HG03378 (cell line): ENCODE results near the gene LRRC73.
"Not testable (repeated sequence)": the region's sequence is repeated elsewhere in the genome, so short reads cannot be mapped to it uniquely, and the experiment has no call there.

Source experiments
- ATAC-seq: cut with Tn5 transposase; IDR thresholded peaks from one replicate; pipeline ENCODE4 v1.9.1; 2021; ENCODE audit warnings: mild to moderate bottlenecking, moderate library complexity; ENCODE audit not compliant: unreplicated experiment

LRRC73 gene

DNA sequence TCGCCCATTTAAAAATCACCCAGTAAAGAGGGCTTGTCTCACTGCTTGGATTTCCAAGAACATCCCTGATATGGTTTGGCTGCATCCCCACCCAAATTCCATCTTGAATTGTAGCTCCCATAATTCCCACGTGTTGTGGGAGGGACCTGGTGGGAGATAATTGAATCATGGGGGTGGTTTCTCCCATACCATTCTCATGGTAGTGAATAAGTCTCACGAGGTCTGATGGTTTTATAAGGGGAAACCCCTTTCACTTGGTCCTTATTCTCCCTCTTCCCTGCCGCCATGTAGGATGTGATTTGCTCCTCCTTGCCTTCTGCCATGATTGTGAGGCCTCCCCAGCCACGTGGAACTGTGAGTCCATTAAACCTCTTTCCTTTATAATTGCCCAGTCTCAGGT, 42.9 kb downstream of the LRRC73 start:
- ATAC-seq, result not testable (repeated sequence)

DNA sequence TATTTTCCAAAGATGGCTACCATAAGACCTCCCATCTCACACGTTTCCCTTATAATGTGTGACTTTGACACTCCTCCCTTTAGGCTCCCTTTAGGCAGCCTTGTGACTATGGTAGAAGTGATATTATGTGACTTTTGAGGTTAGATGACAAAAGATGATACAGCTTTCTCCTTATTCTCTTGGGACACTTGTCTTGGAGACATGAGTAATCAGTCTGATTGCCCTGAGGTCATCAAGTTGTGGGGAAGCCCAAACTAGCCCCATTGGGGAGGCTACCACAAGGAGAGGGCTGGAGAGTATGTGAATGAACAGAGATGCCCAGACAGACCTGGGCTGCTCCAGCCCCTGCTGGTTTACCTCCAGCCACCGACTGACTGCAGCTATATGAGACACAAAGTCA, 44.2 kb downstream of the LRRC73 start:
- no peak for ATAC-seq

DNA sequence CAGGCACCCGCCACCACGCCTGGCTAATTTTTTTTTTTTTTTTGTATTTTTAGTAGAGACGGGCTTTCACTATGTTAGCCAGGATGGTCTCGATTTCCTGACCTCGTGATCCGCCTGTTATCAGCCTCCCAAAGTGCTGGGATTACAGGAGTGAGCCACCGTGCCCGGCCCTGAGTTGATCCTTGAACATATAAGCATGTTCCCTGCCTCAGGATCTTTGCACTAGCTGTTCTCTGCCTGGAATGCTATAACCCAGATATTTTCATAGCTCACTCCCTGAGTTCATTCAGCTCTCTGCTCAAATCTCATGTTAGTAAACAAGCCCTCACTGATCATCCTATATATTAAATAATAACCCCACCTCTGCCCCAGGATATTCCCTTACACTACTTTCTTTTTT, 45.8 kb downstream of the LRRC73 start:
- no peak for ATAC-seq

- ATAC-seq, result no peak
Observed at GRCh38 chr6:43461936-43462335, 48.2 kb downstream of the LRRC73 start.

- ATAC-seq, result no peak
Observed at GRCh38 chr6:43460032-43460431, 50.1 kb downstream of the LRRC73 start.

DNA sequence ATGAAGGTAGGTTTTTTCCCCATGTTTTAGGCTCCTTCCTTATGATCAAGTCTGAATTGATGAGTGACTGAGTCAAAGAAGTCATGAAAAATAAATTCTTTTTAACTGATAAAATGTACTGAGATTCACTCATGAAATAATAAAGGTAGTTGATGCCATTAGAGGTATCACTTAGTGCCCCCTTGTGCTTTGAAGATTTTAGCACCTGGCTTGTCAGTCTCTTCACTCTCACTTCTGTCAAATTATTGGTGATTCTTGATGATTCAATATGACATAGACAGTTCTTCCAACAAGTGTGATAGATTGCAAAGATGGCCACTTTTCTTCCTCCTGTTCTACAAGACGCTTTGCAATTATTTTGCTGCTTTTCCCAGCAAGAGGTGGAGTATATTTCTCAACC, 50.6 kb downstream of the LRRC73 start:
- no peak for ATAC-seq

DNA sequence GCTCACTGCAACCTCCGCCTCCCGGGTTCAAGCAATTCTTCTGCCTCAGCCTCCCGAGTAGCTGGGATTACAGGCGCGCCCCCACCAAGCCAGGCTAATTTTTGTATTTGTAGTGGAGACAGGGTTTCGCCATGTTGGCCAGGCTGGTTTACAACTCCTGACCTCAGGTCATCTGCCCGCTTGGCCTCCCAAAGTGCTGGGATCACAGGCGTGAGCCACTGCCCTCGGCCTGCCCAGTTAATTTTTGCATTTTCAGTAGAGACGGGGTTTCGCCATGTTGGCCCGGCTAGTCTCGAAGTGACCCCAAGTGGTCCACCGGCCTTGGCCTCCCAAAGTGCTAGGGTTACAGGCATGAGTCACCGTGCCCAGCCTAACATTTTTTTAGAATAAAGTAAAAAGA, 52.0 kb downstream of the LRRC73 start:
- ATAC-seq, result not testable (repeated sequence)

DNA sequence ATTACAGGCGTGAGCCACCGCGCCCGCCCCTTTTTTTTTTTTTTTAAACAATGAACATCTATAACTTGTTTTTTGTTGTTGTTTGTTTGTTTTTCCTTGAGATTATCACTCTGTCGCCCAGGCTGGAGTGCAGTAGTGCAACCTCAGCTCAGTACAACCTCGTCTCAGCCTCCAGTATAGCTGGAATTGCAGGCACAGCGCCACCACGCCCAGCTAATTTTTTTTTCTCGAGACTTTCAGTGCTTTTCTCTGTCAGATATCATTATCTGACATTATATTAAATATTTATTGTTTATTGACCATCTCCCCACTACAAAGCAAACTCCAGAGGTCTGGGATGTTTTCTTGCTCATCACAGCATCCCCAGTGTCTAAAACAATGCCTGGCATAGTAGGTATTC, 52.5 kb downstream of the LRRC73 start:
- ATAC-seq, result no peak
